ENCODE data around the gene ZNF750.
A peak's percentile ranks its signal among the peaks of the same experiment; 100 is the strongest.

ZNF750 gene

DNA sequence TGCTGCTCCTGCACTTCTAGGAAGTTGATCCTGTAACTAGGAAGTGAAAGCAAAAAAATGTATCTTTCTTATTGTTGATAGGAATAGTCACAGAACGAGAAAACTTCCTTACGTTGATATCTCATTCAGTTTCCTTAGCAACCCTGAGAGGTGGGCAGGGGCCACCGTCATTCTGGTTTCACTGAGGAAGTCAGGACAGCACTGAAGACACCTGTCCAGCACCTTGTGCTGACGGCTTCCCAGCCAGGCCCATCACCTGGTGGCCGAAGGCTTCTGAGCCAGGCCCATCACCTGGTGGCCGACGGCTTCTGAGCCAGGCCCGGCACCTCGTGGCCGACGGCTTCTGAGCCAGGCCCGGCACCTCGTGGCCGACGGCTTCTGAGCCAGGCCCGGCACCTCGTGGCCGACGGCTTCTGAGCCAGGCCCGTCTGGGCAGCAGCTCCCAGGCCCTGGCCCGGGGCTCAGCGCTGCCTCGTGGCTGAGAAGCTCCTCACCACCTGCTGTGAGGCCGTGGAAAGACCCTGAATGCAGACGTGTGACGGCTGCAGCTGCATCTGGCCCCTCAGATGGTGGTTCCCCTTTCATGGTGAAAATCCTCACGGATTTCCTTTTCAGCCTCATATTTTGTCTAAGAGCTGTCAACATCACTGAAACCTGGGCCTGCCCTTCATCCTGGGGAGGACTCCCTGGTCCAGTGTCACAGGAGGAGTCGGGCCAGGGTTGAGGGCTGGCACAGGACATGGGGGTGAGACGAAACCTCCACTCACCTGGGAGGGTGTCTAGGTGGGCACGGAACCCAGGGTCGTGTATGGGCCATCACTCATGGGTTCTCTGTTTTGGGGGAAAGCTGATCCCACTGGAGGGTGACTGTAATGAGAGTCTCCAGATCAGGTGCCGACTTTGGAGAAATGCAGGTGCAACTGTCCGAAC, 33.0 kb upstream of the ZNF750 start:
- no peak for DNase-seq

DNA sequence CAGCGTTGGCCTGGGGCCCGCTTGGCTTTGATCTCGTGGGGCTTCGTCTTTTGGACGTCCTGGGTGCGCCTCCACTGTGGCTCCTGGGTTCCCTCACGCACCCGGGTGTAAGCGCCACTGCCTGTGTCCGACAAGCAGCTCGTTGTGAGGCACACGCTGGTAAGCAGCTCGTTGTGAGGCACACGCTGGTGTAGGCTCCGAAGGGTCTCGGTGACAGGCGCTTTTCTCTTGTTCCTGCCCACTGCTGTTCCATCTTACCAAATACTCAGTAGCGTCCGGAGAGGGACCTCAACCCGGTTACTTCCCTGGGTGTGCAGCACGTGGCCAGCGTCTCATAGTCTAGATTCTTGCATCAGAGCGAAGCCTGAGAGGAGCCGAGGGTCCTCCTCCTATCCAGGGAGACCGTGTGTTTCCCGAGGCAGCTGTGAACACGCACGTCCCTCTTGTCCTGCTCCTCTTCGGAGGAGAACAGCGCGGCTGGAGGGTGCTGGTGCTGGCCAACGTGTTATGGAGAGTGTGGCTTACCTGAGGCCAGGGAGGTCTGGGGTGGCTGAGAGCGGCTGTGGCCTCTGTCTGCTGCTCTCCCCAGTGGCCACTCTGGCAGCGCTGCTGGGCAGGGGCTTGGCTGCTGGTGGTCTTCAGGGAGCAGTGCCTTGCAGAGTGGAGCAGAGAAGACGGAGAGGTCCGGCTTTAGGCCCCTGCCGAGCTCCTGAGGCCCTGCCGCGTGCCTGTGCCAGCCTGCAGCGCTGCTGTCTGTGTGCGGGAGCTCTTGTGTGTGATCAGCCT, 32.1 kb upstream of the ZNF750 start:
- no peak for DNase-seq

DNA sequence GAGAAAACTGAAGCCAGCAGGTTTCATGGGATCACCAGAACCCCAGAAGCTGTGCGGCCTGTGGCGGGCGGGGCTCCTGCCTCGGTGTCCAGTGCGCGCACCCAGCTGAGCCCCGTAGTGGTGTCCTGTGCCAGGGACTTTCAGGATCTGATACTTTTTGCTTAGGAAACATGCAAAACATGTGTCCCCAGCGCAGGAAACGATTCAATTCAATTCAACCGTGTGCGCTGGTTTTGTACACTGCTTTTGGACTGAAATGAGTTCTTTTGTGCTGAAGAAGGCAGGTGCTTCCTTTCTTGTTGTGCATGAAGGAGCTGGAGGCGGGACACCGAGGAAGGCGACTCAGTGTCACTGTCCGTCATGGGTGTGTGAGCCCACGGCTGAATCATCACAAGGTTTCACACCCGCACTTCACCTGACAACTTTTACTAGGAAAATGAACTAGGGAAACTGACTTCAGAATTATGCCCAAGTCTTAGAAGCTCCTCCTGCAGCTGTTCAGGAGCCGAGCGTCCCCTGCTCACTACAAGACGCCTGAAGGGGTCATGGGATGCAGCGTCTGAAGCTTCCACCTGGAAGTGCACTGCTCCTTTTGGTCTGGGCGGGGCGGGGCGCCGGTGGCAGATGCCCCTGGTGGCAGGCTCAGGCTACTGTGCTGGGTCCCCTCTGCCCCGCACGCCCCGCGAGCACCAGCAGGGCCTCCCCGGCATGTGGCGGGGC, 31.4 kb upstream of the ZNF750 start:
- no peak for DNase-seq

DNA sequence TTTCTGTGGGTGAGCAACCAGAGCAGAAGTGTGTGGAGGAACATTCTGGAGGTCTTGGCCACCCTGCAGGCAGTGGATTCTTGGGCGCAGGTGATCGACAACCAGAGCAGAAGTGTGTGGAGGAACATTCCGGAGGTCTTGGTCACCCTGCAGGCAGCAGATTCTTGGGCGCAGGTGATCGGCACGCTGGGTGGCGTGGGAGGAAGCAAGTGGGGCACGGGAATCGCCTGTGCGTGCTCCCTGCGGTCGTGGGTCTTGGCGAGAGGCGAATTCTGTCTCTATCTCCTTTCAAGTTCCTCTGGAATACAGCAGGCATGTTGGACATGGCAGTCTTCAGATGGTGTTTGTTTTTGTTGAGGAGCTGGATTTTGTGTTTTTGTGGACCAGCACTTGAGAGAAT, 30.7 kb upstream of the ZNF750 start:
- DNase-seq, result no peak

DNA sequence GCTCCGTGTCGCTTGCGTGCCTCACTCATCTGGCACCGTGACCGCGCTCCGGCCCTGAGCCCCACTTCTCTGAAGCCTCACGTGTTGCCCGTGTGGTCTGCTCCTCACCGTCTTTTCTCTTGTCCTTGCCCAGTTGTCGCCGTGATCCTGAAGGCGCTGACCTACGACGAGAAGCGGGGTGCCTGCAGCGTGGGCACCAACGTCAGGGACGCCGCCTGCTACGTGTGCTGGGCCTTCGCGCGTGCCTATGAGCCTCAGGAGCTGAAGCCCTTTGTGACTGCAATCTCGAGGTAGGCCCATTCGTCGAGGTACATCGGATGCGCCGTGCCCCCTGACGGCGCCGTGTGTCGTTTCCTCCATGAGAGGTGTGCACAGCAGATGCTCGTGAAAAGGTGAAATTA, 30.3 kb upstream of the ZNF750 start:
- DNase-seq, result no peak

DNA sequence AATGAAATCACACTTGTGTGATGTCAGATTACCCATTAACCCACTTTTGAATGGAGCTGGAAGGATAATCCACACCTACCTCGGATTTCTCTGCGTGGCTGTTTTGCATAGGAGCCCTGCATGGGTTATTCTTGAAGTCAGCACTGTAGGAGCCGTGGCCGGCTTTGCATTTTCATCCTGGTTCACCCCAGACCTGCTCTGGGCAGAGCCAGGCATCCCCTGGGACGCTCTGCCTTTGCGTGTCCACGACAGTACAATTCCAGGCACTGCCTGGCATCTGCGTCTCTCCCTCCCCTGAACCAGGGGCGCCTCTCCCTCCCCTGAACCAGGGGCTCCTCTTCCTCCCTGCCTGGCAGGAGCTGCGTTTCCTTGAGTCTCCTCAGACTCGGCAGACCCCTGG, 29.7 kb upstream of the ZNF750 start:
- DNase-seq, result no peak

DNA sequence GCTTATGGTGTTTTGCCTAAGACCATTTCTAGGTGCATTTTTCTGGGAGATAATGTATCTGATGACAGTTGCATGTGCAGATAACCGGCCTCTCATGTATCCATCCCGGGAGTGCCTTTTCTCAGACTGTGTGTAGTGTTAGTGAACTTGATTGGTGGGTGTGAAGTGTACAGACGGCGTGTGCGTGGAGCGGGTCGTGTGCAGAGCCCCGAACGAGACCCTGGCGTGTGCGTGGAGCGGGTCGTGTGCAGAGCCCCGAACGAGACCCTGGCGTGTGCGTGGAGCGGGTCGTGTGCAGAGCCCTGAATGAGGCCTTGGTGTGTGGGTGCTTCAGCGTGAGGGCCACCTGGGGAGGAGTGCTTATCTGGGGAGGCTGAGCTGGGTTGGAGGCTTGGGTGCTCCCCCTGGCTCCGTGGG, 28.9 kb upstream of the ZNF750 start:
- no peak for DNase-seq

DNA sequence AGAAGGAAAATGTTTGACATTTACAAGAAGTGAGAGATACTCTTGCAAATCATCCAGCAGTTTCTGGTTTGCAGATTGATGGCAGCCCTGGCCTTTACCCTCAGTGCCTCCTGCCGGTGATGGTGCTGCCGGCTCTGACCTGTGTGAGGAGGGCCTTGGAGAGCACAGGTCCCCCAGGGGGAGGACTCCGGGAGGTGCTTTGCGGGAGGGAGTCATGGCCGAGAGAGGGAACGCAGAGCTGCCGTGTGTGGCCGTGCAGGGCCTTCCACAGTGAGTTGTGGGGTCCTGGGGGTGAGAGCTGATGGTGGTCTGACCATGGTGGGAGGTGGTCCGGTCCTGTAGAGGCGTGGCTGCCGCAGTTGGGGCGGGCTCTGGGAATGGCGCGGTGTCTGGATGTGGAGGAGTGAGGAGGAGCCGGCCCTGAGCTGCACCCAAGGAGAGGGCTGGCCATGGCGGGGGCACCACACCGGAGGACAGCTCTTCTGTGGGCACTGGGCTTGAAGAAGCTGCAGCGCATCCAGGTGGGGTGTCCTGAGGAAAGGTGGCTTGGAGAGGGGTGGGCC, 28.0 kb upstream of the ZNF750 start:
- DNase-seq, result no peak

DNA sequence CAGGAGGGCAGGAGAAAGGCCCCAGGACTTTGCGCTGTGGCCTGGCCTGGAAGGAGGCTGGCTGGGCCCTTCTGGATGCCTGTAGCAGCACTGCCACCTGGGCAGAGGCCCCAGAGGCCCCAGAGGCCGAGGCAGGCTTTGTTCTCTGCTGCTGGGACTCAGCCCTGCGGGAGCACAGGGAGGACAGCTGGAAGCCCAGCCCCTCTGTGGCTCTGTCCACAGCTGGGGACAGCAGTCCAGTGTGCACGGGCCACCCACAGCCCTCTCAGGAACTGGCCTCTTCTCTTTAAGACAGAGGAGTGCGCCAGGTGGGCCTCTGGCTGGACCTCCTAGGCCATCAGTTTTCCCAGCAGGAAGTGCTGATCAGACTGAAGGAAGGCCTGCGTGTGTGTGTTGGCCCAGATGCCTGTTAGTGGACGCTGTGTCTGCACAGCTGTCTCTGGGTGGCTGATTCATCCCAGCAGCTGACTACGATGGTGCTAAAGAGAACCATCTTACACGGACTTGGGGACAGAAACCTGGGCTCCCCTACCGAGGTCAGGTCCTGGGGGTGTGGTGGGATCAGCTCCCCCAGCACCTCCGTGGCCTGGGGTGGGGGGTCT, 26.9 kb upstream of the ZNF750 start:
- no peak for DNase-seq

DNA sequence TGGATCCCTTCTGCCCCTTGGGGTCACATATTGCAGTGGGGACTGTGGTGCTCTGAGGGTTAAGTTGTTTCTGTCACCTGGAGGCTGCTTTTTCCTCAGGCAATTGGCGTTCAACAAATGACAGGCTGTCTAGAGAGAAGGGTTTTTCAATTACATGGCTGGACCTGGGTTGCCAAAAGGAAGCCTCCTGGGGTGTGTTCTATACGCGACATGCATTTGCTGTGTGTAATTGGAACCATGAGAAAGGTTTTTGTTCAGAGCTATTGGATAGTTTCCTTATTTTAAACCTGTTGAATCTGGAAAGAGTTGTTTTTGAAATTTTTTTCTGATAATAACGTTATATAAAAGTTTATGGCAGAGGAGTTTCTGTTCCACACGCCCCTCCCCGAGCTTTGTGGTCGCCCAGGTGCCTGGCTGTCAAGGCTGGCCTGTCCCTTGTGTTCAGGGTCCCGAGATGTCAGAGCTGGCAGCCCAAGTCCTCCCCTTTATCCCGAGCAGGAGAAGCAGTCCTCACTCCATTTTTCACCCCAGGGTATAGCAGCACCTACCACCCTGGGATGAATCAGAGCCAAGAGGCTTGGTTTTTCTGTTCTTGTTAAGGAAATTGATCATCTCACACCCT, 26.1 kb upstream of the ZNF750 start:
- DNase-seq, result no peak

DNA sequence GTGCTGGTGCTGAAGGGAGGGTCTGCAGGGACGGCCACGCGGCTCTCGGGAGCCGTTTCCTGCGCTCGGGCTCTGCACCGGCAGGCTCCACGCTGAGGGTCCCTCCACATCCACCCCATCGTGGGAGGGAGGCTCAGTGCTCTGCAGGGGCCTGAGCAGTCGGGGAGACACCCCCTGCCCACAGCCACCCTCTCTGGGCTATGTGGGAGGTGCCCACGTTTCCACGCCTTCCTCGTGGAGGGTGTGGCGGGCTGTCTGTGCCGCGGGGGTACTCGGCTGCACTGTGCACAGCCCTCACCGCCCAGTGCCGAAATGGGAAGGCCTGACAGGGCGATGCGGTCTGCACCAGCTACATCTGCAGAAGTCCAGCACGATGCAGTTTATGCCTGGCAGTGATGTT, 25.5 kb upstream of the ZNF750 start:
- DNase-seq, result no peak

DNA sequence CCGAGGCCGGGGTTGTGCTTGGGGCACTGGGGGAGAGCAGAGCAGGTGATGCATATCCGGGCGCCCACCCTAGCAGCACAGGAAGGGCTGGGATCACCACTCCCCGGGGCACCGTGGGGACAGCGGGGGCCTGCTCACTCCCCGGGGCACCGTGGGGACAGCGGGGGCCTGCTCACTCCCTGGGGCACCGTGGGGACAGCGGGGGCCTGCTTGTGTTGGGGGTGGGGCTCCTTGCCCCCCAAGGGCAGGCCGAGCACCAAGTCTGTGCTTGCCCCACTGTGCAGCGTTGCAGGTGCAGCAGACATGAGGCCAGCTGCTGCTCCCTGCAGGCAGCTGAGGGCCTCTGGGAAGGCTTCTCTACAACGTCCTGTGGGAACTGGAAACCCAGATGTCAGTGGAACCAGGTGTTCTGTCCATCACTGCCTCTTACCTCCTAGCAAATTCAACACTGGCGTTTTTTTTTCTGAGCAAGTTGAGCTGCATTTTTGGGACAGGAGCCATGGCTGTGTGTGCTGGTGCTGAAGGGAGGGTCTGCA, 25.0 kb upstream of the ZNF750 start:
- DNase-seq, result no peak

DNA sequence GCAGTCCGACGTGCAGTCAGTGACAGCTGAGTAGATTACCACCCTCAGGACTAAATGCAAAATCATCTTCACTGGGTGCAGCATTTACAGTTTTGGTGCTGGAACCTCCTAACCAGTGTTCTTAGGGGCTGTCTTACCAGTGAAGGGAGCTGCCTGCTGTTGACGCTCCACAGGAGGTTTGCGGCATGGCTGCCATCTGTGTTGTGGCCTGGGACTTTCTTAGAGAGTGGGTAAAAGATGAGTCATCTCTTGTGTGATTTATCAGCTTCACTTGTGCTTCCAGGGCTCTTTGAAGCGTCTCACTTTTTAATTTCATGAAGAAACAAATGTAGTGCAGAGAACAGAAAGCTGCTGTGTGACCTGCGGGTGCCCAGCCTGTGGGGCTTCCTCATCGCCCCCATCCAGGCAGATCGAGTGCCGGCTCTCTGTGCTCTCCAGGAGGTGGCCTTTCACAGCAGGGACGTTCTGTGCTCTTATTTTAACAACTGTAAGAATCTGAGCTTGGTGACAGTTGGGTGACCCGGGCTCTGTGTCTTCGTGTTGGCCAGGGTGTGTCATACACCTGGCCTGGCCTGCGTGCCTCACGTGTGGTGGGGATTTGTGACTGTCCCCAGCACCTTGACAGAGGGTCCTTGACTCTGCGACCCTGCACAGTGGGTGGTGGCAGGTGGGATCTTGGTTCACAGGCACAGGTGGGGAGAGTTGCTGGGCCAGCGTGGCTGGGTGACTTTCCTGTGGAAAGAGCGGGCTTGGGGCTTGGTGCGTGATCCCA, 24.3 kb upstream of the ZNF750 start:
- DNase-seq, result peak; percentile 29 to 66 (median 60)

DNA sequence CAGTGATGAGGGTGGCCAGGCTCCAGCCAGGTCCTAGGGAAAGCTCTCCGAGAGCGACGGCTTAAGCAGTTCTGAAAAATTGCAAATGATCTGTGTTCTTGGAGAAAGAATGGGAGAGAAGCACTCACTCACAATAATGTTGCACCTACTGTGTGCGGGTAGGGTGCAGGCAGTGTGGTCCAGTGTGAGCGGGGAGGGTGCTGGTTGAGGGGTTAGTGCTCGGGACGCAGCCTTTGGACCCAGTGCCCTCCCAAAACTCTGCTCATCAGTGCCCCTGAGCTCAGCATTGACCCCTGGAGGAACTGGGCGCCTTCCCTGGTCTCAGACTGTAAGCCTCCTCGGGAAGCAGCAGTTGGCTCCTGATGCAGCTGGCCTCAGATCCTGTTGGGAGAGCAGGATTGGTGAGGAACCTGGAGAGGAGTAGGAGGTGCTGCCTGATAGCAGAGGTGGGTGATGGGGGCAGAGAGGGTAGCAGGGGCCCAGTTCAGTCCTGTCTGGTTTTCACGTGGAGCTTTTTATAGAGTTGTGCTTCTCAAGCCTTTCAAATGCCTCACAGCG, 23.6 kb upstream of the ZNF750 start:
- DNase-seq, result no peak

DNA sequence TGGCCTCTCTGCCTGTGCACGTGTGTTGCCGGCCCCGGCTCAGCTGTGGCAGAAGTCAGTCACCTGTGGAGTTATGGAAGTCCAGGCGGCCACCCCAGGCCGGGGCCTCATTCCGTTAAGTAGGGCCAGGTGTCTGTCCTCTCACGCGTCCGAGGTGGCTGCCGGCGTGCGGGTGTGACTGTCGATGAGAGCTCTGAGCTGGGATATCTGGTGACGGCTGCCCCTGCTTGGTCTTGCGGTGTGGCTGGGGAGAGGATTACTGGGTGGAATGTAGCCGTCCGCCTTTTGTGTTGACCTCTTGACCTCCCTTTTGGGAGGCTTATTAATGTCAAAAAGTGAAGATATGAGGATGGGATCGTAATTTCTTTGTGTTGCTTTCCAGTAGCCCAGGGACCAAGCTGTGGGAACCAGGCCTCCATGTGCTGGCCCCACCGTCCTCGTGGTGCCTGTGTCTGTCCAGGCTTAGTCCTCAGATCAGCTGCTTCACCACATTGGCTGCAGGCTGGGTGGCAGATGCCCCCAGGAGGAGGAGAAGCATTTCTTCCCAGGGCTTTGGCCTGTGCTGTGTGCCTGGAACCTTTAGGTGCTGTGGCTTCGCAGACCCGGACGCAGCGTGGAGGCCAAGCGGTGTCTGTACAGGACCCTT, 23.0 kb upstream of the ZNF750 start:
- DNase-seq, result no peak

DNA sequence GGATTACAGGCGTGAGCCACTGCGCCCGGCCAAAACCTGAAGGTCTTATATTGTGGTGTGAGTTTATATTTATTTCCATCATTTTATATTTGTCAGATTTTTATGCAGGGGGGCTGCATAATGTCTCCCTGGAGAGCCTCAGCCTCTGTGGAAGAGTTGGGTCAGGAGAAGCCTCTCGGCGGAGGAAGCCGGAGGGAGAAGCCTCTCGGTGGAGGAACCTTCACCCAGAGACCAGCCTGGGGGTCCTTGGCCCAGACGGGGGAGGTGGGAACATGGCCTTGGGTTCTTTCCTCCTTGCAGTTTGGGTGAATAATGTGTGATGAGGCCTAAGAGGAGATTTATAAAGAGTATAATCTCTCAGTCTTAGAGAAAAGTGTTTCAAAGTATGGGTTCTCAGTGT, 22.4 kb upstream of the ZNF750 start:
- DNase-seq, result no peak

DNA sequence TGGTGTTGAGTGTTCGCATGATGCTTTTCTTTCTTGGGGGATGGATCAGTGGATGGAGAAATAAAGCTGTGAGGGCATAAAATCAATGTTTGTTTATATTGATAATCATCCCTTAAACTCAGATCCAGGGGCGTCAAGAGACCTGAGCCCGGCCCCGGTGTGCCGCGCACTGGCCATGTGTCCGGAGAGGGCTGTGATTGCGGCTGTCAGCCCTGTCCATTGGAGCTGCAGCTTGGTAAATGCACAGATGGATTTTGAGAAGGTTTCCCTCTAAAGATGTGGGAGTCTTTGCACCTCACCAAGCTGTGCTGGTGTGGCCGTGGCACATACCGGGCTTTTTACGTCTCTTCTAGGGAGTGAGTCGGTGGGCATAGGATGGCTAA, 21.6 kb upstream of the ZNF750 start:
- DNase-seq, result no peak

DNA sequence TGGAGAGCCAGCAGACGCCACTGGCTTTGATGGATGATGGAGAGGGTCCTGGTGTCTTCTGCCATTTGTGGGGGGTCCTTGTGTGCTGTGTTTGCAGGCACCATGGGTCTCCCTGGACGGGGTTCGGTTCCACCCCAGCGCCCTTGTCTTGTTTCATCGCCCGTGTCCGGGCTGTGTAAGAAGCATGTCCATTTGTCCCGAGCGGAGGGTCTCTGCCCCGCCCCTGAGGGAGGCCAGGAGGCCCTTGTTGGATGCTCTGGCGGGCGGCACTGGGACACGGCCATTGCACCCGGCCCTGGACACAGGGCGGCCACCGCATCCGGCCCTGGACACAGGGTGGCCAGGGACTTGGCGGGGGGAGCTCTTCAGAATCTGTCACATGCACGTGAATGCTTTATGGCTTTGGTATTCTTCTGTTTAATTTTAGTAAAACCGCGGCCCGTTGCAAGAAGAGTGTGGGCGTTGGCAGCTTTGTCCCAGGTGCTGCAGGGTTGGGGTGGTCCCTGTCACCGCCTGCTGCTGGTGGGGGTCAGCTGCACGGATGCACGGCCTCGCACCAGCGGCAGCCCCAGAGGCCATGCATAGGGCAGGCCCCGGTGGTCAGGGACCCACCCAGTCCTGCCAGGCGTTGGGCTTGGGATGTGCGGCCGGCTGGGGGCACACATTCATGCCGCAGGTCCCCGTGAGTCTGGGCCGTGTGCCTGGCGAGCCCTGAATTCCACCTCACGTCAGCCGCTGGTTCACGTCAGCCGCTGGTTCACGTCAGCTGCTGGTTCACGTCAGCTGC, 21.0 kb upstream of the ZNF750 start:
- no peak for DNase-seq
